NCI-H1417 treated with DMSO at 0.1 percent for 48 hours (cell line): ENCODE measurements around the gene DMRT1.

Source experiments
- DNase-seq: peaks from one replicate; lab custom pipeline; 2025; lab: John Stamatoyannopoulos, UW

DMRT1 gene

GRCh38 chr9:971901-972500 lies 130.5 kb downstream of the DMRT1 start:
- no peak for DNase-seq

- DNase-seq: no peak
These were observed 131.2 kb downstream of the DMRT1 start for GRCh38 chr9:972501-973294.

GRCh38 chr9:973295-973834 lies 131.9 kb downstream of the DMRT1 start:
- DNase-seq: no peak

GRCh38 chr9:974031-974995 lies 132.8 kb downstream of the DMRT1 start:
- no peak for DNase-seq

GRCh38 chr9:974996-975739 lies 133.7 kb downstream of the DMRT1 start:
- no peak for DNase-seq

GRCh38 chr9:975740-976257 lies 134.3 kb downstream of the DMRT1 start:
- no peak for DNase-seq

- DNase-seq: no peak
These were observed 134.9 kb downstream of the DMRT1 start, which contains the start of gene DMRT3 for GRCh38 chr9:976258-976942. TSS of gene DMRT3 (plus strand) at chr9:976655. CDS start at chr9:977002, 347 bp downstream.

- no peak for DNase-seq
These were observed 135.7 kb downstream of the DMRT1 start for GRCh38 chr9:976943-977837.

GRCh38 chr9:977838-978830 lies 136.6 kb downstream of the DMRT1 start:
- DNase-seq: no peak

- DNase-seq: no peak
These were observed 138.5 kb downstream of the DMRT1 start for GRCh38 chr9:979983-980382.

- no peak for DNase-seq
These were observed 139.1 kb downstream of the DMRT1 start for GRCh38 chr9:980640-981039.

GRCh38 chr9:981491-981898 lies 140.0 kb downstream of the DMRT1 start:
- DNase-seq: no peak

- DNase-seq: no peak
These were observed 141.1 kb downstream of the DMRT1 start for GRCh38 chr9:982394-983230.

- DNase-seq: no peak
These were observed 152.5 kb downstream of the DMRT1 start for GRCh38 chr9:994005-994404.

GRCh38 chr9:995192-995591 lies 153.7 kb downstream of the DMRT1 start:
- DNase-seq: no peak

- no peak for DNase-seq
These were observed 154.3 kb downstream of the DMRT1 start for GRCh38 chr9:995781-996180.
